ENCODE results near the gene LPP.

Gene LPP

DNA sequence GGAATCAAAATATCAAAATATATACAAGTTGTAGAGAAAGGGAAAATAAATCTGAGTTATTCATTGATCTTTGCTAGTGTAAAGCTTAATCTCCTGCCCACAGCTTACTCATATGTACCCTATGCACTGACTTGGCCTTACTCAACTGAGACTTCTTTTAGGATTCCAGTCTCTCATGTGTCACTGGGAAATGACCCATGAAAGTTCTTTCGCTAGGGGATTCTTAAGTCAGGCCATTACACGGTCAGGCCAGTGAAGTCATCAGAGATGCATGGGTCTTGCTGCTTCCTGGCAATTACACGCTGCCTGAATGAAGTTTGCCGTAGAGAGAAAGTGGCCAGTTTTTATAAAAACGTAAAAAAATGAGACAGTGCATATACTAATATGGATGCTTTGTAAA, 20.7 kb upstream of the LPP start:
- Histone ChIP-seq H4K20me1 (ENCODE audit: insufficient read depth, low read length) (no peaks in the 10 kb centered on the region), H3K27ac (ENCODE audit: low read depth, low read length, poor library complexity, severe bottlenecking) (no peak overlapping the region), H3K4me3 (ENCODE audit: low read depth, low read length, poor library complexity, severe bottlenecking) (no peak overlapping the region), H3K4me2 (ENCODE audit: low read length) (no peak overlapping the region), H3K9ac (ENCODE audit: low read length) (no peak overlapping the region), H2AFZ (ENCODE audit: low read length) (no peak overlapping the region), H3K9me2 (ENCODE audit: low read depth, low read length) (no peaks in the 10 kb centered on the region), H3K9me3 (ENCODE audit: low read length) (peaks cover 6% of the 10 kb centered on the region; the same call in 1 of the 2 replicates), H3K27me3 (ENCODE audit: insufficient read depth, low read length) (no peaks in the 10 kb centered on the region), H3K4me1 (ENCODE audit: insufficient read depth, low read length, severe bottlenecking) (peaks cover 24% of the 10 kb centered on the region), H3F3A (ENCODE audit: insufficient read depth, low read length) (peaks cover 7% of the 10 kb centered on the region), H3K36me3 (ENCODE audit: insufficient read depth, low read length) (no peaks in the 10 kb centered on the region), H3K79me2 (ENCODE audit: insufficient read depth, low read length) (no peaks in the 10 kb centered on the region)
- TF ChIP-seq, protein P1, sequence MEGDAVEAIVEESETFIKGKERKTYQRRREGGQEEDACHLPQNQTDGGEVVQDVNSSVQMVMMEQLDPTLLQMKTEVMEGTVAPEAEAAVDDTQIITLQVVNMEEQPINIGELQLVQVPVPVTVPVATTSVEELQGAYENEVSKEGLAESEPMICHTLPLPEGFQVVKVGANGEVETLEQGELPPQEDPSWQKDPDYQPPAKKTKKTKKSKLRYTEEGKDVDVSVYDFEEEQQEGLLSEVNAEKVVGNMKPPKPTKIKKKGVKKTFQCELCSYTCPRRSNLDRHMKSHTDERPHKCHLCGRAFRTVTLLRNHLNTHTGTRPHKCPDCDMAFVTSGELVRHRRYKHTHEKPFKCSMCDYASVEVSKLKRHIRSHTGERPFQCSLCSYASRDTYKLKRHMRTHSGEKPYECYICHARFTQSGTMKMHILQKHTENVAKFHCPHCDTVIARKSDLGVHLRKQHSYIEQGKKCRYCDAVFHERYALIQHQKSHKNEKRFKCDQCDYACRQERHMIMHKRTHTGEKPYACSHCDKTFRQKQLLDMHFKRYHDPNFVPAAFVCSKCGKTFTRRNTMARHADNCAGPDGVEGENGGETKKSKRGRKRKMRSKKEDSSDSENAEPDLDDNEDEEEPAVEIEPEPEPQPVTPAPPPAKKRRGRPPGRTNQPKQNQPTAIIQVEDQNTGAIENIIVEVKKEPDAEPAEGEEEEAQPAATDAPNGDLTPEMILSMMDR (IDR thresholded peaks at IDR 0.05; ENCODE audit: low read length), result no peak
- no peak for TF ChIP-seq EZH2 (IDR thresholded peaks at IDR 0.05; ENCODE audit: borderline replicate concordance, low read length)

DNA sequence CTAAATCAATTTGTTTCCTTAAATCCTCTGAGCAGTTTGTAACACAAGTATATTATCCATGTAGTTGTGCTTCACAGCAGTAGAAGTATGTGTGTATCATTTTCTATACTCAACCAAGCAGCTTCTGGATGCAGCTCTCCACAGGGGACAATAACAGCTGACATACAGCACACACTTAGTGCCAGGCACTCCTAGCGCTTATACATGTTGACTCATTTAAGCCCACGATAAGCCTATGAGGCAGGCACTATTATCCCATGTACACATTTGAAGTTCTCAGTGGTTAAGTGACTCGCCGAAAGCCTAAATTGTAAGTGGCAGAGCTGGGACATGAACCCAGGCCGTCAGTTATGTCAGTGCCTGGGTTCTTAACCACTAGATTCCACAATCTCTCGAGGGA, 20.3 kb upstream of the LPP start:
- Histone ChIP-seq H3K9ac (ENCODE audit: low read length) (no peak overlapping the region), H3K4me3 (ENCODE audit: low read depth, low read length, poor library complexity, severe bottlenecking) (no peak overlapping the region), H3K9me2 (ENCODE audit: low read depth, low read length) (no peaks in the 10 kb centered on the region), H3K4me1 (ENCODE audit: insufficient read depth, low read length, severe bottlenecking) (peaks cover 28% of the 10 kb centered on the region), H3F3A (ENCODE audit: insufficient read depth, low read length) (peaks cover 3% of the 10 kb centered on the region), H3K79me2 (ENCODE audit: insufficient read depth, low read length) (no peaks in the 10 kb centered on the region), H4K20me1 (ENCODE audit: insufficient read depth, low read length) (no peaks in the 10 kb centered on the region), H3K27me3 (ENCODE audit: insufficient read depth, low read length) (no peaks in the 10 kb centered on the region), H3K27ac (ENCODE audit: low read depth, low read length, poor library complexity, severe bottlenecking) (no peak overlapping the region), H3K4me2 (ENCODE audit: low read length) (no peak overlapping the region), H3K36me3 (ENCODE audit: insufficient read depth, low read length) (no peaks in the 10 kb centered on the region), H3K9me3 (ENCODE audit: low read length) (peaks cover 6% of the 10 kb centered on the region; the same call in 1 of the 2 replicates), H2AFZ (ENCODE audit: low read length) (no peak overlapping the region)
- TF ChIP-seq, protein P1 (IDR thresholded peaks at IDR 0.05; ENCODE audit: low read length), result no peak
- TF ChIP-seq EZH2 (IDR thresholded peaks at IDR 0.05; ENCODE audit: borderline replicate concordance, low read length), result no peak

DNA sequence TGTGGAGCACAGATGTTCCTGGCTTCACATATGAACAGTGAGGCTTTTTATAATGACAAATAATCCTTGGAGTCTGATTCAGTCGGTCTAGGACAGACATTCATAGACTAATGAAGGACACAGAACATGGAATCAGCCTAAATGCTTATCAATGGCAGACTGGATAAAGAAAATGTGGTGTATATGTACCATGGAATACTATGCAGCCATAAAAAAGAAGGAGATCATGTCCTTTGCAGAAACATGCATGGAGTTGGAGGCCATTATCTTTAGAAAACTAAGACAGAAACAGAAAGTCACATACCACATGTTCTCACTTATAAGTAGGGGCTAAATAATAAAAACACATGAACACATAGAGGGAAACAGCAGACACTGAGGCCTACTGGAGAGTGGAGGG, 19.9 kb upstream of the LPP start:
- TF ChIP-seq, protein P1 (IDR thresholded peaks at IDR 0.05; ENCODE audit: low read length), result no peak
- TF ChIP-seq EZH2 (IDR thresholded peaks at IDR 0.05; ENCODE audit: borderline replicate concordance, low read length), result no peak
- H3K4me3 ChIP-seq (ENCODE audit: low read depth, low read length, poor library complexity, severe bottlenecking), result no peak overlapping the region

More for the DNA sequence above, 19.9 kb upstream of the LPP start:
- Histone ChIP-seq H3K9ac (ENCODE audit: low read length) (no peak overlapping the region), H3F3A (ENCODE audit: insufficient read depth, low read length) (peaks cover 2% of the 10 kb centered on the region; the same call in 1 of the 2 replicates), H3K9me3 (ENCODE audit: low read length) (peaks cover 6% of the 10 kb centered on the region; the same call in 1 of the 2 replicates), H3K36me3 (ENCODE audit: insufficient read depth, low read length) (no peaks in the 10 kb centered on the region), H3K27ac (ENCODE audit: low read depth, low read length, poor library complexity, severe bottlenecking) (no peak overlapping the region), H3K79me2 (ENCODE audit: insufficient read depth, low read length) (no peaks in the 10 kb centered on the region), H2AFZ (ENCODE audit: low read length) (no peak overlapping the region), H3K4me1 (ENCODE audit: insufficient read depth, low read length, severe bottlenecking) (peaks cover 32% of the 10 kb centered on the region), H3K27me3 (ENCODE audit: insufficient read depth, low read length) (no peaks in the 10 kb centered on the region), H4K20me1 (ENCODE audit: insufficient read depth, low read length) (no peaks in the 10 kb centered on the region), H3K4me2 (ENCODE audit: low read length) (no peak overlapping the region), H3K9me2 (ENCODE audit: low read depth, low read length) (no peaks in the 10 kb centered on the region)
